Right cardiac atrium (tissue), 5 donors: ENCODE measurements around the gene BCAP31. TPM values are rescaled to one million over a fixed set of nuclear protein-coding genes. Genes with fewer than 3 reads are reported as not detected.

Source experiments
- ATAC-seq, 2 donors: fragments of 200-7000 bp; cut with Tn5 transposase; one replicate each; pipeline versions ENCODE4 v1.8.0 to v1.9.1; 2020; ENCODE audit warnings: moderate library complexity in 2 of 2, mild to moderate bottlenecking in 1 of 2
- DNase-seq, 3 donors: peaks; one replicate each; pipeline ENCODE4 v3.0.0-alpha.2; 2020
- H3K27ac ChIP-seq: one replicate; pipeline ENCODE4 v1.5.1; 2013; ENCODE audit warnings: mild to moderate bottlenecking, low read length, control low read depth, moderate library complexity
- H3K27me3 ChIP-seq: one replicate; pipeline ENCODE4 v1.6.1; 2013; ENCODE audit not compliant: control insufficient read depth, insufficient read depth
- H3K4me1 ChIP-seq: one replicate; pipeline ENCODE4 v1.6.1; 2013; ENCODE audit warnings: low read length; ENCODE audit not compliant: control insufficient read depth, insufficient read depth
- H3K4me3 ChIP-seq: one replicate; pipeline ENCODE4 v1.5.1; 2013; ENCODE audit warnings: low read length, control low read depth
- H3K9me3 ChIP-seq: one replicate; pipeline ENCODE4 v1.6.1; 2013; ENCODE audit warnings: low read length; ENCODE audit not compliant: control insufficient read depth
- WGBS: extraction: QIAGEN DNeasy Blood & Tissue Kit; methylation state at CpG from one replicate; pipeline ENCODE4 v1.1.7; 2013; 5-methylcytosine and 5-hydroxymethylcytosine counted together
- intact Hi-C, 4 donors: fragments of 100-400 bp; cut with DNase I; formaldehyde crosslinking; loops; one replicate each; pipeline versions ENCODE4 v1.11.0 to v1.14.0; 2022 to 2023
- polyA plus RNA-seq: library from polyadenylated mRNA; stranded (reverse); fragments of 200-250 nt; gene quantifications from one replicate; pipeline ENCODE4 v1.2.3, GENCODE V29; 2013
- total RNA-seq, 4 donors: library from RNA; stranded (reverse); fragmentation: NEBNext Ultra II Directional; extraction: Animal tissue kit (Norgen Biotek cat#: 25700); gene quantifications; one replicate each; pipeline ENCODE4 v1.2.1, GENCODE V29; 2021
- donor health status: healthy with polysubstance abuse.
- donor health status: DM: no; HTN: yes; CAD: no.
- donor health status: DM: no; HTN: no; CAD: no.
- donor health status: DM: no; HTN: yes; CAD: no; lungs with severe emphysema.
- donor health status: DM: yes; HTN: yes; CAD: no.

BCAP31 gene
- total and polyA plus RNA-seq, 5 donors = 111 to 149 (median 123) TPM

DNA sequence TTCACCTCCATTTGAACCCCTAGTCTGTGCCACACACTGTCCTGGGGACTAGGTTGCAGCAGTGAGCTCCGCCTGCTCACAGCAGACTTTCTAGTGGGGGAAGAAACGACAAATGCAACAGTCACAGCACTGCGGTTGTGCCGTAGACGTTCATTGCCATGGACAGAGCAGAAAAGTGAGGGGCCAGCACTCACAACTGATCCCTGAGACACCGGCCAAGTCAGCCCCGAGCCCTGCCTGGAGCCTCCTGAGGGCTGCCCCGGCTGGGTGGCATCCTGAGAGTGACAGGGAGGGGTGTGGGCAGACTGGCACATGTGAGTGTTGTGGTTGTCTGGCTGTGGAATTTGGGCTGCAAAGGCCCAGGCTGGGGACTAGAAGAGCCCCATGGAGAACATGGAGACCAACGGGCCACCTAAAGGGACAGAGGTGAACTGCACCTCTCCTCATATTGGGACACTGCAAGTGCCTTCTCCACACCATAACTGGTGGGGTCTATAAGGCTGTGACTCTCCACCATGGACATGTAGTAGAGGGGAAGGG is 72.6 kb downstream of the BCAP31 start:
- H3K9me3 ChIP-seq = no peaks in the 10 kb centered on the region
- ATAC-seq = no peak
- no peaks in the 10 kb centered on the region for H3K27me3 ChIP-seq
- no peak for DNase-seq
- intact Hi-C loops = no loop called here
- H3K4me3 ChIP-seq = no peak overlapping the region
- WGBS = 77% methylated on average over 9 of the region's 9 CpGs
- no peak overlapping the region for H3K27ac ChIP-seq
- no peaks in the 10 kb centered on the region for H3K4me1 ChIP-seq

DNA sequence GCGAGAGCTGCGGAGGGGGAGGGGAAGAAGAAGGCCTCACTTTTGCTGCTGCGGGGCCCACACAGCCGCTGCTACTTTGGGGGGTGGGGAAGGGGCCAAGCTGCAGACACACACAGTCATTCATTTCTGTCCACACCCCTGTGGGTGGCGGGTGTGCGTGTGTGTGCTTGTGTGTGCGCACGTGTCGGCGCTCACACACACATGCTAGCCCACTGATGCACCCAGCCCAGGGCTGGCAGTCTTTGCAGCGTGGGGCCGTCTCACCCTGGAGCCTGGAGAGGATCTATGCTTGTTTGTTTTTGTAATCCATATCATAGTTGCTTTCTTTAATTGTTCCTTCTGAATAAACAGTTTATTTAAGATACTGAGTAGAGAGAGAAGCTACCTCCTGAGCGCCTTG is 73.2 kb downstream of the BCAP31 start:
- 92% methylated on average over 13 of the region's 13 CpGs for WGBS

More for the DNA sequence above, 73.2 kb downstream of the BCAP31 start:
- Histone ChIP-seq H3K27ac (no peak overlapping the region), H3K4me1 (no peaks in the 10 kb centered on the region), H3K4me3 (no peak overlapping the region), H3K27me3 (no peaks in the 10 kb centered on the region), H3K9me3 (no peaks in the 10 kb centered on the region)
- intact Hi-C loops = no loop called here
- DNase-seq (peak in 1 of 3 donors; percentile 26), ATAC-seq (no peak)

Other genes starting within 250 kb of the BCAP31 start
- 100 to 1,000 TPM; 173 to 244 (median 206) TPM for gene BGN, start 229.4 kb downstream of the BCAP31 start, total RNA-seq
- 167 TPM for gene BGN, start 229.4 kb downstream of the BCAP31 start, polyA plus RNA-seq
- not detected for gene ATP2B3, start 206.7 kb downstream of the BCAP31 start, total RNA-seq
- gene ATP2B3, start 206.7 kb downstream of the BCAP31 start, polyA plus RNA-seq = under 0.01 TPM
- gene CCNQ, start 125.2 kb downstream of the BCAP31 start, total RNA-seq = 10 to 100 TPM; 24.4 to 32.9 (median 30.6) TPM
- 55.0 TPM for gene CCNQ, start 125.2 kb downstream of the BCAP31 start, polyA plus RNA-seq
- gene DUSP9, start 77.2 kb downstream of the BCAP31 start, total RNA-seq = under 1 TPM in 1 of 4 donors, not detected in 3; 0.14 TPM
- not detected for gene DUSP9, start 77.2 kb downstream of the BCAP31 start, polyA plus RNA-seq
- gene PNCK, start 50.6 kb downstream of the BCAP31 start, total RNA-seq = 10 to 100 TPM in 2 of 4 donors, 1 to 10 TPM in 2; 7.8 to 12.4 (median 11.0) TPM
- 9.1 TPM for gene PNCK, start 50.6 kb downstream of the BCAP31 start, polyA plus RNA-seq
- 100 to 1,000 TPM; 107 to 191 (median 151) TPM for gene SLC6A8, start 36.5 kb downstream of the BCAP31 start, total RNA-seq
- 131 TPM for gene SLC6A8, start 36.5 kb downstream of the BCAP31 start, polyA plus RNA-seq
- 10 to 100 TPM; 14.1 to 15.9 (median 15.5) TPM for gene ABCD1, start 469 bp upstream of the BCAP31 start, total RNA-seq
- 11.0 TPM for gene ABCD1, start 469 bp upstream of the BCAP31 start, polyA plus RNA-seq
- 10 to 100 TPM in 1 of 4 donors, 1 to 10 TPM in 3; 7.0 to 10.9 (median 9.5) TPM for gene PLXNB3, start 39.9 kb upstream of the BCAP31 start, total RNA-seq
- gene PLXNB3, start 39.9 kb upstream of the BCAP31 start, polyA plus RNA-seq = 6.8 TPM
- 10 to 100 TPM; 27.0 to 53.1 (median 39.3) TPM for gene SRPK3, start 56.7 kb upstream of the BCAP31 start, total RNA-seq
- gene SRPK3, start 56.7 kb upstream of the BCAP31 start, polyA plus RNA-seq = 36.5 TPM
- 10 to 100 TPM; 60.6 to 68.6 (median 66.6) TPM for gene IDH3G, start 70.0 kb upstream of the BCAP31 start, total RNA-seq
- 66.9 TPM for gene IDH3G, start 70.0 kb upstream of the BCAP31 start, polyA plus RNA-seq
- gene SSR4, start 70.3 kb upstream of the BCAP31 start, total RNA-seq = 100 to 1,000 TPM; 162 to 208 (median 193) TPM
- 336 TPM for gene SSR4, start 70.3 kb upstream of the BCAP31 start, polyA plus RNA-seq
- 1 to 10 TPM; 3.6 to 6.9 (median 5.4) TPM for gene PDZD4, start 106.2 kb upstream of the BCAP31 start, total RNA-seq
- 4.1 TPM for gene PDZD4, start 106.2 kb upstream of the BCAP31 start, polyA plus RNA-seq
- 10 to 100 TPM in 1 of 4 donors, 1 to 10 TPM in 3; 8.3 to 14.1 (median 9.3) TPM for gene L1CAM, start 161.8 kb upstream of the BCAP31 start, total RNA-seq
- gene L1CAM, start 161.8 kb upstream of the BCAP31 start, polyA plus RNA-seq = 7.3 TPM
- gene AVPR2, start 180.3 kb upstream of the BCAP31 start, total RNA-seq = 1 to 10 TPM; 1.6 to 3.7 (median 2.5) TPM
- gene AVPR2, start 180.3 kb upstream of the BCAP31 start, polyA plus RNA-seq = 4.1 TPM
- 10 to 100 TPM; 13.4 to 22.9 (median 14.9) TPM for gene ARHGAP4, start 201.9 kb upstream of the BCAP31 start, total RNA-seq
- gene ARHGAP4, start 201.9 kb upstream of the BCAP31 start, polyA plus RNA-seq = 20.5 TPM
- gene NAA10, start 210.7 kb upstream of the BCAP31 start, total RNA-seq = 10 to 100 TPM; 61.1 to 75.5 (median 66.2) TPM
- 108 TPM for gene NAA10, start 210.7 kb upstream of the BCAP31 start, polyA plus RNA-seq
- 10 to 100 TPM; 14.0 to 17.7 (median 15.7) TPM for gene RENBP, start 220.3 kb upstream of the BCAP31 start, total RNA-seq
- 13.3 TPM for gene RENBP, start 220.3 kb upstream of the BCAP31 start, polyA plus RNA-seq
- 10 to 100 TPM; 26.9 to 41.4 (median 32.9) TPM for gene HCFC1, start 247.4 kb upstream of the BCAP31 start, total RNA-seq
- gene HCFC1, start 247.4 kb upstream of the BCAP31 start, polyA plus RNA-seq = 17.3 TPM
- 10 to 100 TPM in 2 of 4 donors, 1 to 10 TPM in 2; 7.6 to 11.9 (median 10.4) TPM for gene TMEM187, start 248.4 kb upstream of the BCAP31 start, total RNA-seq
- gene TMEM187, start 248.4 kb upstream of the BCAP31 start, polyA plus RNA-seq = 6.8 TPM